K562 (cell line): ENCODE results near the gene GP1BB. TPM values are rescaled to one million over a fixed set of nuclear protein-coding genes. Genes with fewer than 3 reads are reported as not detected.

Experiments
- CREB3L1 ChIP-seq: fragments of 450-650 bp; IDR thresholded peaks from 2 replicates; pipeline ENCODE4 v1.6.1; 2014; ENCODE audit warnings: low read depth, mild to moderate bottlenecking, moderate library complexity, borderline replicate concordance
- ELK3 ChIP-seq: fragments of 450-650 bp; formaldehyde crosslinking; IDR thresholded peaks from 2 replicates; pipeline ENCODE4 v1.4.0; 2020; ENCODE audit warnings: mild to moderate bottlenecking
- HMGN3 ChIP-seq: IDR thresholded peaks from 2 replicates; pipeline ENCODE4 v1.6.1; 2011; ENCODE audit warnings: borderline replicate concordance, low read depth, mild to moderate bottlenecking, mixed read lengths, low read length; ENCODE audit not compliant: insufficient read length; ENCODE audit errors: extremely low read depth
- MCM3 ChIP-seq: fragments of 450-650 bp; IDR thresholded peaks from 2 replicates; pipeline ENCODE4 v1.6.1; 2016
- MEIS2 ChIP-seq: fragments of 450-650 bp; IDR thresholded peaks from 2 replicates; pipeline ENCODE4 v1.6.1; 2014; ENCODE audit warnings: mild to moderate bottlenecking; ENCODE audit not compliant: partially characterized antibody
- MTA3 ChIP-seq: fragments of 450-650 bp; formaldehyde crosslinking; IDR thresholded peaks from 2 replicates; pipeline ENCODE4 v1.6.1; 2017; ENCODE audit warnings: mild to moderate bottlenecking, borderline replicate concordance
- SLC30A9 ChIP-seq: fragments of 250-450 bp; sonication (Bioruptor Pico); IDR thresholded peaks from 2 replicates; pipeline ENCODE4 v1.8.0; 2022; ENCODE audit warnings: mild to moderate bottlenecking, moderate library complexity
- TAF1 ChIP-seq: IDR thresholded peaks from 2 replicates; pipeline ENCODE4 v1.6.1; 2011; ENCODE audit warnings: mild to moderate bottlenecking, low read length, moderate library complexity; ENCODE audit not compliant: insufficient read depth, control insufficient read depth, severe bottlenecking; ENCODE audit errors: extremely low read depth
- U2AF2 ChIP-seq: fragments of 200-400 bp; formaldehyde crosslinking; optimal IDR thresholded peaks from 2 replicates; pipeline ENCODE3; 2017; ENCODE audit warnings: low read depth, mild to moderate bottlenecking, low read length
- ZBTB7A ChIP-seq: IDR thresholded peaks from 2 replicates; pipeline ENCODE4 v1.6.1; 2011; ENCODE audit warnings: low read depth, mild to moderate bottlenecking, low read length, moderate library complexity, borderline replicate concordance; ENCODE audit not compliant: control insufficient read depth
- ZFPM2 ChIP-seq: fragments of 250-450 bp; sonication (Bioruptor Pico); IDR thresholded peaks from 2 replicates; pipeline ENCODE4 v1.5.1; 2022; ENCODE audit warnings: mild to moderate bottlenecking
- ZNF184 ChIP-seq: sonication (generic); formaldehyde crosslinking; IDR thresholded peaks from 2 replicates; pipeline ENCODE4 v1.5.0; 2020; ENCODE audit warnings: missing genetic modification reagents
- ZNF354B ChIP-seq: fragments of 250-450 bp; sonication (Bioruptor Pico); IDR thresholded peaks from 2 replicates; pipeline ENCODE4 v1.4.0; 2020
- ZNF507 ChIP-seq: conservative IDR thresholded peaks from 2 replicates; pipeline ENCODE4 v1.6.1; 2017; ENCODE audit warnings: missing genetic modification characterization, missing compliant biosample characterization
- polyA plus RNA-seq, 8 experiments: library from polyadenylated mRNA; depleted of rRNA in 4 of 8; stranded (reverse) in 5 of 8; unstranded in 3 of 8; fragments of >200 nt; fragmentation: Nextera tagmentation in 2 of 8; fragmentation: Illumina TruSeq in 1 of 8; extraction: Ambion mirVana in 2 of 8; extraction: Trizol in 1 of 8; gene quantifications; 2 replicates each; pipeline versions ENCODE4 v1.2.1 to v1.2.3, GENCODE V29; 2011 to 2014; ENCODE audit warnings: inconsistent platforms in 1 of 8, missing spikeins in 1 of 8
- total RNA-seq, 7 experiments: library from RNA; depleted of rRNA in 6 of 7; stranded (reverse); fragments of >200 nt in 6 of 7; fragmentation: Illumina TruSeq in 2 of 7; extraction: Trizol in 2 of 7; gene quantifications; 2 replicates each; pipeline versions ENCODE4 v1.2.1 to v1.2.3, GENCODE V29; 2011 to 2021; ENCODE audit warnings: low replicate concordance in 1 of 7
- TF ChIP-seq, protein P1 (sequence below), 2 experiments: fragments of 450-650 bp; IDR thresholded peaks; 2 replicates each; pipeline ENCODE4 v1.6.1; 2018; ENCODE audit warnings: mild to moderate bottlenecking in 2 of 2, low read depth in 1 of 2; ENCODE audit not compliant: partially characterized antibody in 2 of 2

GP1BB gene
- total and polyA plus RNA-seq, 9 of the 15 experiments (the other 6 are each of a cell fraction or from before 2014, with no cell fraction given), result 0.69 to 162 (median 2.8) TPM

DNA sequence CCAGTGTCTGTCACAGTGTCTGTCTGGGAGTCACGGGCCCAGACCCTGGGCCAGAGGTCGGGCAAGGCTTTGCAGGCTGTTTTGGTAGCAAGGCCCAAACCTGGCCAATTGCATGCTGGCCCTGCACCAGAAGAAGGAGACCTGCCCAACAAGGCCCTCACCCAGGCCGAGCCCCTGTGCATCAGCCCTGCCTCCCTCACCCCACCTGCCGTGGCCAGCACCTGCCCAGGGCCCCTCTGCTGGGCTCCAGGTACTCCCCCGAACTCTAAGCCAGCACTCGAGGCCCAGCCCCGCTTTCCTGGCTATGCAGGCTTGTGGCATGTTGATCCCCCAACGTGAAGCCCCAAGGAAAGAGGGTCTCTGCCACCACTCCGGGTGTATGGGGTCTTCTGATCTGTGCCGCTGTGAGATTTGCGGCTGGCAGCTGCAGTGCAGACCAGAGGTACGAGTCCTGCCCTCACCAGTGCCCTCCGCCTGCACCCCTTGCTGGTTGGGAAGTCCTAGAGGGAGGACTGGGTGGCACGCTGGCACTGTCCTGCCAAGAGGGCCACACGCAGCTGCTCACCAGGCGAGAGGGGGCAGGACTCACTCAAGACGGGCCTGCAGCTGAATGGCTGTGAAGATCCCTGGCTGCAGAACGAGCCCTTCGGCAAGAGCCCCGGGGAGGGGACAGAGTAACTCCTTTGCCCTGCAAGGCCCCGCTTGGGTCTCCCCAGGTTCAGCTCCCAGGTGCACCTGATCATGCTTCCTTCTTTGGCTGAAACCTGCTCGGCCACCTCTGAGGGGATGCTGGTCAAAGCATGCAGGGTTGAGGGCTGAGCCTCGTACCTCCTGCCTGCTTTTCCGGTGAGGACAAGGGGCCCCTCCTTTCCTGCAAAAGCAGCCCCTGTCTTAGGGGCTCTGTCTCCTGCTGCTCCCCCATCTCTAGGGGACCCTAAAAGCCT lies 15.7 kb upstream of the GP1BB start (continued):
- TF ChIP-seq MCM3 (no peak; the same call in 1 of the 2 replicates), ZNF184 (no peak), ZBTB7A (peak; percentile 32; the same call in 1 of the 2 replicates), SLC30A9 (CRISPR knock-in tag) (no peak), ZNF354B (no peak), CREB3L1 (no peak), TAF1 (no peak), ZNF507 (tag) (no peak), U2AF2 (no peak), ZFPM2 (no peak), ELK3 (CRISPR knock-in tag) (no peak), HMGN3 (peak; percentile 8), MTA3 (no peak), MEIS2 (no peak)
- TF ChIP-seq, protein P1, sequence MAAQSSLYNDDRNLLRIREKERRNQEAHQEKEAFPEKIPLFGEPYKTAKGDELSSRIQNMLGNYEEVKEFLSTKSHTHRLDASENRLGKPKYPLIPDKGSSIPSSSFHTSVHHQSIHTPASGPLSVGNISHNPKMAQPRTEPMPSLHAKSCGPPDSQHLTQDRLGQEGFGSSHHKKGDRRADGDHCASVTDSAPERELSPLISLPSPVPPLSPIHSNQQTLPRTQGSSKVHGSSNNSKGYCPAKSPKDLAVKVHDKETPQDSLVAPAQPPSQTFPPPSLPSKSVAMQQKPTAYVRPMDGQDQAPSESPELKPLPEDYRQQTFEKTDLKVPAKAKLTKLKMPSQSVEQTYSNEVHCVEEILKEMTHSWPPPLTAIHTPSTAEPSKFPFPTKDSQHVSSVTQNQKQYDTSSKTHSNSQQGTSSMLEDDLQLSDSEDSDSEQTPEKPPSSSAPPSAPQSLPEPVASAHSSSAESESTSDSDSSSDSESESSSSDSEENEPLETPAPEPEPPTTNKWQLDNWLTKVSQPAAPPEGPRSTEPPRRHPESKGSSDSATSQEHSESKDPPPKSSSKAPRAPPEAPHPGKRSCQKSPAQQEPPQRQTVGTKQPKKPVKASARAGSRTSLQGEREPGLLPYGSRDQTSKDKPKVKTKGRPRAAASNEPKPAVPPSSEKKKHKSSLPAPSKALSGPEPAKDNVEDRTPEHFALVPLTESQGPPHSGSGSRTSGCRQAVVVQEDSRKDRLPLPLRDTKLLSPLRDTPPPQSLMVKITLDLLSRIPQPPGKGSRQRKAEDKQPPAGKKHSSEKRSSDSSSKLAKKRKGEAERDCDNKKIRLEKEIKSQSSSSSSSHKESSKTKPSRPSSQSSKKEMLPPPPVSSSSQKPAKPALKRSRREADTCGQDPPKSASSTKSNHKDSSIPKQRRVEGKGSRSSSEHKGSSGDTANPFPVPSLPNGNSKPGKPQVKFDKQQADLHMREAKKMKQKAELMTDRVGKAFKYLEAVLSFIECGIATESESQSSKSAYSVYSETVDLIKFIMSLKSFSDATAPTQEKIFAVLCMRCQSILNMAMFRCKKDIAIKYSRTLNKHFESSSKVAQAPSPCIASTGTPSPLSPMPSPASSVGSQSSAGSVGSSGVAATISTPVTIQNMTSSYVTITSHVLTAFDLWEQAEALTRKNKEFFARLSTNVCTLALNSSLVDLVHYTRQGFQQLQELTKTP (IDR thresholded peaks at IDR 0.05; ENCODE audit: low read depth in 1 of 2, partially characterized antibody in 2 of 2), result no peak
